ENCODE data around the gene C7orf33. TPM values are rescaled to one million over a fixed set of nuclear protein-coding genes. Genes with fewer than 3 reads are reported as not detected.

The C7orf33 gene
- total and polyA plus RNA-seq, 12 donors = not detected

DNA sequence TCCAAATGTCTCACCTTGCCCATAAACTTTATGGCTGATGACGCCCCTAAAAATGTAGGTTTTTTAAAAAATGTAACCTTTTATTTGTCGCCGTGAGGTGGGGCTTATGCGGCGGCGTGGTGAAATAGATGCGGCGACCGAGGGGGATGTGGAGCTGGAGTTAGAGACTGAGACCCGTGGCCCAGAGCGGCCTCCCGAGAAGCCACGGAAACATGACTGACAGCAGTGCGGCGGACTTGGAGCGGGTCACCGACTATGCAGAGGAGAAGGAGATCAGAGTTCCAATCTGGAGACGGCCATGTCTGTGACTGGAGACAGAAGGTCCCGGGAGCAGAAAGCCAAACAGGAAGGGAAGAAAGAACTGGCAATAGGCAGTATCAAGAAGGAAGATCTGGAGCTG lies 46.5 kb downstream of the C7orf33 start:
- Histone ChIP-seq H3K27me3 (no peaks in the 10 kb centered on the region), H3K9me3 (replicated peaks in 1 of 3) (no peaks in the 10 kb centered on the region), H3K27ac (no peak overlapping the region), H3K4me3 (no peak overlapping the region), H3K4me1 (replicated peaks in 1 of 2) (no peaks in the 10 kb centered on the region), H3K36me3 (replicated peaks in 1 of 2) (no peaks in the 10 kb centered on the region)
- WGBS, 4 donors = 91 to 96% (median 95%) methylated on average over 19 of the region's 19 CpGs
- intact Hi-C loops (cut with DNase I) = no loop called here
- no peak for TF ChIP-seq POLR2A (IDR thresholded peaks at IDR 0.05)
- TF ChIP-seq, protein P1, sequence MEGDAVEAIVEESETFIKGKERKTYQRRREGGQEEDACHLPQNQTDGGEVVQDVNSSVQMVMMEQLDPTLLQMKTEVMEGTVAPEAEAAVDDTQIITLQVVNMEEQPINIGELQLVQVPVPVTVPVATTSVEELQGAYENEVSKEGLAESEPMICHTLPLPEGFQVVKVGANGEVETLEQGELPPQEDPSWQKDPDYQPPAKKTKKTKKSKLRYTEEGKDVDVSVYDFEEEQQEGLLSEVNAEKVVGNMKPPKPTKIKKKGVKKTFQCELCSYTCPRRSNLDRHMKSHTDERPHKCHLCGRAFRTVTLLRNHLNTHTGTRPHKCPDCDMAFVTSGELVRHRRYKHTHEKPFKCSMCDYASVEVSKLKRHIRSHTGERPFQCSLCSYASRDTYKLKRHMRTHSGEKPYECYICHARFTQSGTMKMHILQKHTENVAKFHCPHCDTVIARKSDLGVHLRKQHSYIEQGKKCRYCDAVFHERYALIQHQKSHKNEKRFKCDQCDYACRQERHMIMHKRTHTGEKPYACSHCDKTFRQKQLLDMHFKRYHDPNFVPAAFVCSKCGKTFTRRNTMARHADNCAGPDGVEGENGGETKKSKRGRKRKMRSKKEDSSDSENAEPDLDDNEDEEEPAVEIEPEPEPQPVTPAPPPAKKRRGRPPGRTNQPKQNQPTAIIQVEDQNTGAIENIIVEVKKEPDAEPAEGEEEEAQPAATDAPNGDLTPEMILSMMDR (IDR thresholded peaks at IDR 0.05) = no peak
- no peak for DNase-seq

DNA sequence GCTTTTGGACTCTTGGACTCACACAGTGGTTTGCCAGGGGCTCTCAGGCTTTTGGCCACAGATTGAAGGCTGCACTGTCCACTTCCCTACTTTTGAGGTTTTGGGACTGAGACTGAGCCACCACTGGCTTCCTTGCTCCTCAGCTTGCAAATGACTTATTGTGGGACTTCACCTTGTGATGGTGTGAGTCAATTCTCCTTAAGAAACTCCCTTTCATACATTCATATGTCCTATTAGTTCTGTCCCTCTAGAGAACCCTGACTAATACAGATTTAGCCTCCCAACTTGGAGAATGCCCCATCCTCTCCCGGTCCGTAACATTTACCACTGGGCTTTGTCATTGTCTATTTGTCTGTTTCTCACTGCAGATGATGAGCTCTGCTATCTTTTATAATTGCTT lies 55.3 kb downstream of the C7orf33 start:
- WGBS, 4 donors = 90 to 96% (median 92%) methylated on average over 2 of the region's 2 CpGs
- H3K27ac ChIP-seq = no peak overlapping the region
- no peaks in the 10 kb centered on the region for H3K9me3 ChIP-seq (replicated peaks in 1 of 3)
- TF ChIP-seq, protein P1 (IDR thresholded peaks at IDR 0.05) = no peak
- TF ChIP-seq POLR2A (IDR thresholded peaks at IDR 0.05) = no peak
- no peak overlapping the region for H3K4me3 ChIP-seq
- intact Hi-C loops (cut with DNase I) = no loop called here
- no peak for DNase-seq
- H3K4me1 ChIP-seq (replicated peaks in 1 of 2) = no peaks in the 10 kb centered on the region
- no peaks in the 10 kb centered on the region for H3K27me3 ChIP-seq
- H3K36me3 ChIP-seq (replicated peaks in 1 of 2) = no peaks in the 10 kb centered on the region

DNA sequence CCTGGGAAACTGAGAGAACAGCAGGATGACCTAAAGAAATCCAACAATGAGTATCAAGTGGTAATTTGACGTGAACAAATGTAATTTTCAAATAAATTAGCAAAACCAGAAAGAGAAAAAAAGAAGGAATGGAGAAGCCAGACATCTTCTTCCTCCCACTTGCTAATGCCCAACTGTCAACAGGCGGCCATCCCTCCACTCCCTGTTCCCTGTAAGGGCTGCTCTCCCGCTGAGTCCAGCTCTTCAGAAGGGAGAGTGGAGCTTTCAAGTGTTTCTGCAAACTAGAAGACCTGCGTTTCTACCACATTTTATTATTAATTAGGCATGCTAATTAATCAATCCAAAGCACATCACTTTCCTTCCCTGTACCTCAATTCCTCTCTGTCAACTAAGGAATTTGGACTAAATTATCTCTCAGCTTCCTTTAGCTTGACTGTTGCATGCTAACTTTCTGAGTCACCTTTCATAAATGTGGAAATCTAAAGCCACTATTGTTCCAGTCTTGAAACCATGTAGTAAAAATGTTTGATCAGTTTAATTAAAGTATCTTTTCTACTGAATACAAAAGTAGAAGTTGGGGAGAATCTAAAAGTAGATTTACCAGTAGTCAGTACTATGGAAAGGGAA lies 59.8 kb downstream of the C7orf33 start:
- no peak for DNase-seq
- H3K4me1 ChIP-seq (replicated peaks in 1 of 2) = no peaks in the 10 kb centered on the region
- H3K27ac ChIP-seq = no peak overlapping the region
- no peaks in the 10 kb centered on the region for H3K9me3 ChIP-seq (replicated peaks in 1 of 3)
- intact Hi-C loops (cut with DNase I) = no loop called here
- no peak for TF ChIP-seq POLR2A (IDR thresholded peaks at IDR 0.05)
- TF ChIP-seq, protein P1 (IDR thresholded peaks at IDR 0.05) = no peak
- H3K4me3 ChIP-seq = no peak overlapping the region
- H3K27me3 ChIP-seq = no peaks in the 10 kb centered on the region
- no peaks in the 10 kb centered on the region for H3K36me3 ChIP-seq (replicated peaks in 1 of 2)
- WGBS, 4 donors = 80 to 85% (median 82%) methylated on average over 4 of the region's 4 CpGs

DNA sequence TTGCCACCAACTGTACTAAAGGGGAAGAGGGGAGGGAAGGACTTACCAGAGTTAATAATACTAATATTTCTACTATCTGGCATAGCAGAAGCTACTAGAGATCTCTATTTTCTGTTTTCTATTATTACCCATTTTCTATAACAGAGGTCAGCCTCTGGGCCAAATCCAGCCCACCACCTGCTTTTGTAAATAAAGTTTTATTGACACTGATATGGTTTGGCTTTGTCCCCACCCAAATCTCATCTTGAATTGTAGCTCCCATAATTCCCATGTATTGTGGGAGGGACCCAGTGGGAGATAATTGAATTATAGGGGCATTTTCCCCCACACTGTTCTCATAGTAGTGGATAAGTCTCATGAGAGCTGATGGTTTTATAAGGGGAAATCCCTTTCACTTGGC lies 62.2 kb downstream of the C7orf33 start:
- TF ChIP-seq POLR2A (IDR thresholded peaks at IDR 0.05) = no peak
- TF ChIP-seq, protein P1 (IDR thresholded peaks at IDR 0.05) = no peak
- Histone ChIP-seq H3K27me3 (no peaks in the 10 kb centered on the region), H3K27ac (no peak overlapping the region), H3K36me3 (replicated peaks in 1 of 2) (no peaks in the 10 kb centered on the region), H3K9me3 (replicated peaks in 1 of 3) (no peaks in the 10 kb centered on the region), H3K4me1 (replicated peaks in 1 of 2) (no peaks in the 10 kb centered on the region), H3K4me3 (no peak overlapping the region)
- DNase-seq = no peak
- intact Hi-C loops (cut with DNase I) = no loop called here
